K562 (cell line): ENCODE results near the gene KXD1. TPM values are rescaled to one million over a fixed set of nuclear protein-coding genes. Genes with fewer than 3 reads are reported as not detected.

Experiments used
- ATAC-seq: fragments of 200-7000 bp; cut with Tn5 transposase; 3 replicates; pipeline ENCODE4 v1.9.1; 2020; ENCODE audit warnings: moderate library complexity
- BruUV-seq: library from RNA; stranded (reverse); fragments of 400-500 nt; replicated peaks from 2 replicates; lab custom pipeline; 2021; lab: Mats Ljungman, UMichigan
- CTCF ChIA-PET: fragments of 300-600 bp; formaldehyde crosslinking; extraction: SDS; loops from one replicate; lab custom pipeline; 2021; ENCODE audit warnings: low intra/inter-chr PET ratio; lab: Yijun Ruan, JAX
- POLR2A ChIA-PET: fragments of 300-600, 350-650 bp; sonication (Branson Sonifier 250); formaldehyde crosslinking; extraction: SDS; loops from one replicate; lab custom pipeline; 2021; ENCODE audit warnings: antibody characterized with exemption, inconsistent platforms; lab: Yijun Ruan, JAX
- DNase-seq, 4 experiments: peaks; one replicate each; pipeline versions ENCODE4 v3.0.0 to v3.0.0-alpha.2; 2011 to 2018; ENCODE audit warnings: low spot score in 3 of 4, mixed read lengths in 3 of 4; ENCODE audit errors: extremely low read depth in 1 of 4
- FAIRE-seq: peaks from 2 replicates; lab custom pipeline; 2011; peaks lifted over from hg19 to GRCh38; lab: Jason Lieb, UNC
- H2AFZ ChIP-seq: 2 replicates; pipeline ENCODE4 v1.6.0; 2011; ENCODE audit warnings: low read depth, low read length, control low read depth, inconsistent platforms
- H3K27ac ChIP-seq: fragments of 200-600 bp; 3 replicates; pipeline ENCODE4 v1.8.0; 2011; ENCODE audit warnings: low read depth, mild to moderate bottlenecking, control low read depth, inconsistent platforms, low read length, moderate library complexity, mixed read lengths; ENCODE audit errors: extremely low read depth
- H3K27me3 ChIP-seq, 2 experiments: fragments of 300-600 bp in 1 of 2; 2 replicates in 1 of 2; 3 replicates in 1 of 2; pipeline versions ENCODE4 v1.6.0 to v1.8.0; 2011; ENCODE audit warnings: inconsistent platforms in 2 of 2, low read length in 2 of 2, mild to moderate bottlenecking in 1 of 2, mixed read lengths in 1 of 2, moderate library complexity in 1 of 2; ENCODE audit not compliant: control insufficient read depth in 2 of 2, insufficient read depth in 2 of 2
- H3K36me3 ChIP-seq: fragments of 300-600 bp; 3 replicates; pipeline ENCODE4 v1.8.0; 2011; ENCODE audit warnings: mild to moderate bottlenecking, low read length, inconsistent platforms; ENCODE audit not compliant: control insufficient read depth, insufficient read depth
- H3K4me1 ChIP-seq, 2 experiments: fragments of 200-600 bp in 1 of 2; replicated peaks in 1 of 2; 2 replicates in 1 of 2; 3 replicates in 1 of 2; pipeline versions ENCODE4 v1.5.1 to v1.8.0; 2011; ENCODE audit warnings: inconsistent platforms in 2 of 2, low read length in 2 of 2, mild to moderate bottlenecking in 1 of 2, mixed read lengths in 1 of 2, moderate library complexity in 1 of 2; ENCODE audit not compliant: control insufficient read depth in 2 of 2, insufficient read depth in 2 of 2
- H3K4me2 ChIP-seq: 2 replicates; pipeline ENCODE4 v1.6.1; 2011; ENCODE audit warnings: low read length, control low read depth, inconsistent platforms, mixed read lengths; ENCODE audit not compliant: insufficient read depth
- H3K4me3 ChIP-seq: fragments of 200-600 bp; sonication (generic), shearing (Covaris generic); 2 replicates; pipeline ENCODE4 v1.5.1; 2016; ENCODE audit warnings: control low read depth, inconsistent platforms
- H3K79me2 ChIP-seq: fragments of 200-600 bp; 3 replicates; pipeline ENCODE4 v1.8.0; 2011; ENCODE audit warnings: low read length, inconsistent platforms; ENCODE audit not compliant: control insufficient read depth, insufficient read depth
- H3K9ac ChIP-seq, 2 experiments: 2 replicates each; pipeline versions ENCODE4 v1.6.0 to v1.6.1; 2011; ENCODE audit warnings: low read depth in 2 of 2, low read length in 2 of 2, control low read depth in 1 of 2, inconsistent platforms in 1 of 2, mild to moderate bottlenecking in 1 of 2, mixed read lengths in 1 of 2; ENCODE audit not compliant: insufficient read depth in 1 of 2
- H3K9me1 ChIP-seq: one replicate; pipeline ENCODE4 v1.6.0; 2011; ENCODE audit warnings: inconsistent platforms, mild to moderate bottlenecking, low read length, moderate library complexity; ENCODE audit not compliant: control insufficient read depth, insufficient read depth
- H3K9me3 ChIP-seq: replicated peaks from 2 replicates; pipeline ENCODE4 v1.5.1; 2011; ENCODE audit warnings: low read depth, low read length, inconsistent platforms; ENCODE audit not compliant: control insufficient read depth, insufficient read depth
- H4K20me1 ChIP-seq: replicated peaks from 2 replicates; pipeline ENCODE4 v1.6.1; 2011; ENCODE audit warnings: low read length, inconsistent platforms, mixed read lengths; ENCODE audit not compliant: control insufficient read depth, insufficient read depth
- ARHGAP35 ChIP-seq: fragments of 450-650 bp; IDR thresholded peaks from 2 replicates; pipeline ENCODE4 v1.6.1; 2018; ENCODE audit not compliant: partially characterized antibody
- CBFA2T3 ChIP-seq: fragments of 450-650 bp; IDR thresholded peaks from 2 replicates; pipeline ENCODE4 v1.6.1; 2017
- KDM5B ChIP-seq: fragments of 200-600 bp; sonication (generic); IDR thresholded peaks from 2 replicates; pipeline ENCODE4 v1.6.1; 2012; ENCODE audit warnings: low read depth, mild to moderate bottlenecking, moderate library complexity, low read length, control low read depth, inconsistent platforms; ENCODE audit not compliant: insufficient replicate concordance
- NFATC3 ChIP-seq: fragments of 450-650 bp; IDR thresholded peaks from 2 replicates; pipeline ENCODE4 v1.6.1; 2017; ENCODE audit warnings: mild to moderate bottlenecking
- PKNOX1 ChIP-seq: fragments of 450-650 bp; IDR thresholded peaks from 2 replicates; pipeline ENCODE4 v1.6.1; 2016
- POLR2A ChIP-seq: fragments of 450-650 bp; conservative IDR thresholded peaks from 2 replicates; pipeline ENCODE4 v1.6.1; 2016
- POLR2G ChIP-seq: fragments of 200-400 bp; formaldehyde crosslinking; IDR thresholded peaks from 2 replicates; pipeline ENCODE4 v1.6.1; 2017; ENCODE audit warnings: low read depth, mild to moderate bottlenecking, antibody characterized with exemption, low read length, moderate library complexity
- SMARCE1 ChIP-seq: fragments of 450-650 bp; IDR thresholded peaks from 2 replicates; pipeline ENCODE4 v1.7.1; 2016; ENCODE audit warnings: mild to moderate bottlenecking
- STAG1 ChIP-seq: sonication (generic); formaldehyde crosslinking; IDR thresholded peaks from 2 replicates; pipeline ENCODE4 v1.5.0; 2020; ENCODE audit warnings: missing genetic modification reagents, borderline replicate concordance
- VEZF1 ChIP-seq: fragments of 200-800 bp; sonication (Bioruptor generic); IDR thresholded peaks from 2 replicates; pipeline ENCODE4 v1.6.1; 2017; ENCODE audit warnings: missing genetic modification characterization, missing compliant biosample characterization
- ZBTB7A ChIP-seq: IDR thresholded peaks from 2 replicates; pipeline ENCODE4 v1.6.1; 2011; ENCODE audit warnings: low read depth, mild to moderate bottlenecking, low read length, moderate library complexity, borderline replicate concordance; ENCODE audit not compliant: control insufficient read depth
- ZNF282 ChIP-seq: sonication (generic); formaldehyde crosslinking; IDR thresholded peaks from 2 replicates; pipeline ENCODE4 v1.8.1; 2023; ENCODE audit warnings: missing genetic modification reagents
- ZNF586 ChIP-seq: fragments of 450-650 bp; formaldehyde crosslinking; conservative IDR thresholded peaks from 2 replicates; pipeline ENCODE4 v1.4.0; 2020; ENCODE audit warnings: mild to moderate bottlenecking, moderate library complexity
- WGBS: fragments of 100-300 bp; shearing (Covaris generic); methylation state at CpG from one replicate; pipeline ENCODE4 v1.1.6; 2016; ENCODE audit warnings: low coverage, mixed read lengths; ENCODE audit not compliant: insufficient coverage; ENCODE audit errors: missing lambda C conversion rate; 5-methylcytosine and 5-hydroxymethylcytosine counted together
- in situ Hi-C: fragments of 300-500 bp; cut with MboI; formaldehyde crosslinking; loops from 4 replicates; pipeline ENCODE4 v1.15.0; 2018; ENCODE audit warnings: inconsistent platforms, mixed read lengths
- intact Hi-C: fragments of 100-400 bp; cut with micrococcal nuclease; formaldehyde crosslinking; loops from 2 replicates; pipeline ENCODE4 v1.14.2; 2022
- polyA plus RNA-seq, 8 experiments: library from polyadenylated mRNA; depleted of rRNA in 4 of 8; stranded (reverse) in 5 of 8; unstranded in 3 of 8; fragments of >200 nt; fragmentation: Nextera tagmentation in 2 of 8; fragmentation: Illumina TruSeq in 1 of 8; extraction: Ambion mirVana in 2 of 8; extraction: Trizol in 1 of 8; gene quantifications; 2 replicates each; pipeline versions ENCODE4 v1.2.1 to v1.2.3, GENCODE V29; 2011 to 2014; ENCODE audit warnings: inconsistent platforms in 1 of 8, missing spikeins in 1 of 8
- total RNA-seq, 7 experiments: library from RNA; depleted of rRNA in 6 of 7; stranded (reverse); fragments of >200 nt in 6 of 7; fragmentation: Illumina TruSeq in 2 of 7; extraction: Trizol in 2 of 7; gene quantifications; 2 replicates each; pipeline versions ENCODE4 v1.2.1 to v1.2.3, GENCODE V29; 2011 to 2021; ENCODE audit warnings: low replicate concordance in 1 of 7
- TF ChIP-seq, protein P1 (sequence below): sonication (generic); formaldehyde crosslinking; IDR thresholded peaks from 2 replicates; pipeline ENCODE4 v1.9.0; 2022; ENCODE audit warnings: mild to moderate bottlenecking, missing genetic modification reagents
- TF ChIP-seq, protein P2 (sequence below): sonication (generic); formaldehyde crosslinking; IDR thresholded peaks from 2 replicates; pipeline ENCODE4 v1.8.0; 2022; ENCODE audit warnings: missing genetic modification reagents, mild to moderate bottlenecking, moderate library complexity, borderline replicate concordance

Gene KXD1
- total and polyA plus RNA-seq, 9 of the 15 experiments (the other 6 are each of a cell fraction or from before 2014, with no cell fraction given), result 21.9 to 210 (median 118) TPM

DNA sequence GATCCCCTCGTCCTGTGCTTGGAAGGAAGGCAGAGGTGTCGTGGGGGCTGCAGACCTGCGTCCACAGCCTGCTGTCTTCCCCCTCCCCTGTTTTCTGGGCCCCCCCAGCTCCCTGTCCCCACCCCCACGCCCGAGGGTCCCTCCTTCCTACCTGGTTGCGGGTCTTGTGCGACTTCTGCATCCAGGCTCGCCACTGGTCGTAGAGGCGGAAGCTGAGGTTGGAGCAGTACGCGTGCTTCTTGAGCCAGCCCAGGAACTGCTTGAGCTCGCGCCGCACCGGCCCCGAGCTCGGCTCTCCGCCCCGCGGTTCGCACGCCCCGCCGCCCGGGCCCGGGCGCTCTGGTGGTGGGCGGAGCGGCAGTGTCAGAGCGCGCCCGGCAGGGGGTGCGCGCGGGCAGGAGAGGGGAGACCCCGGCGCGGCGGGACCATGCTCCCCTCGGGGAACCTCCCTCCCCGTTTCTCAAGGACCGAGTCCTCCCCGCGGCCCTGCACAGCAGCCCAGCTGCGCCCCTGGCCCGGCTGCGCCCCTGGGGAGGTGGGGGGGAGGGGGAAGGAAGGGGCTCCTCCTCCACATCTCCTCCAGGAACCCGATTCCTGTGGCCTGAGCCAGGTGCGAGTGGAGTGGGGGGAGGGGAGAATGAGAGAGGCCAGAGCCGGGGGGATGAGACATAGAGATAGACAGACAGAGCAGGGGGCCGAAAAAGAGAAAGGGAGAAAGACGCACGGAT is 36.6 kb downstream of the KXD1 start (continued):
- TF ChIP-seq VEZF1 (CRISPR knock-in tag) (peak; percentile 75), STAG1 (CRISPR knock-in tag) (peak; percentile 16; the same call in 1 of the 2 replicates), KDM5B (peak; percentile 25)

DNA sequence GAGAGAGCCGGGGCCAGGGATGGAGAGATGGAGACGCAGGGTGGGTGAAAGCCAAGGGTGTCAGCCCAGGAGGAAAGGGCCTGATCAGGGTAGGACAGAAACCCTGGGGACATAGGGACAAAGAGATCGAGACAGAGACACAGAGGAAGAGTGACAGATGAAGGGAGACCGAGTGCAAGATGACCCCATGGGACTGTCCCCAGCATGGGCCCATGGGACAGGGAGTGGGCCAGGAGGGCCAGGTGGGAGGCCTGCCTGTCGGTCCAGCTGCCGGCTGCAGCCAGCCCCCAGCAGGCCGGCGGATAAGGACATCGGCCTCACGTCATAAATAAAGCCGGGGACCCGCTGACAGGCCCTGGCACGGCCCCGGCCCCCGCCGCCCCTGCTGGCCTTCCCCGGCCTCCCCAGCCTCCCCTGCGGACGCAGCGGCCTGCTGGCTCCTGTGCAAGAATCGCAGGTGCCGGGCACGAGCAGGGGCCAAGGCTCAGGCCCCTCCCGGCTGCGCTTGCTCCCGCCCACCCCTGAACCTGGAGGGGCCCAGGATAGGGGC is 37.2 kb downstream of the KXD1 start:
- Histone ChIP-seq H3K9ac (peak overlapping the region; percentile 30 to 91; a peak in 3 of 4 replicates), H3K36me3 (peaks cover 5% of the 10 kb centered on the region; the same call in 2 of the 3 replicates), H3K27ac (no peak overlapping the region), H3K4me2 (peak overlapping the region; percentile 72), H2AFZ (peak overlapping the region; percentile 54), H3K79me2 (peaks cover 5% of the 10 kb centered on the region; the same call in 1 of the 3 replicates), H3K9me3 (no peaks in the 10 kb centered on the region), H4K20me1 (peaks cover 6% of the 10 kb centered on the region; the same call in 1 of the 2 replicates), H3K4me3 (peak overlapping the region; percentile 38), H3K4me1 (peaks cover 25 to 81% of the 10 kb centered on the region in 2 experiments), H3K27me3 (no peaks in the 10 kb centered on the region), H3K9me1 (no peaks in the 10 kb centered on the region)
- WGBS, result 54% methylated on average over 3 of the region's 26 CpGs
- POLR2A ChIA-PET, result interaction anchor here (0.5 to 1.0 kb wide), 4 partner anchors 10 to 1929 kb away, joined by 3 to 4 read pairs (median 4); no protein-coding TSS in a partner anchor
- in situ Hi-C loops, result no loop called here
- intact Hi-C loops, result loop anchor here (5.0 to 10.0 kb wide), 4 partner anchors 42 to 250 kb away; partner anchors contain the start of gene KLHL26
- DNase-seq (no peak), FAIRE-seq (no peak), ATAC-seq (no peak)
- BruUV-seq, result no TSS peak
- CTCF ChIA-PET, result interaction anchor here (0.6 to 1.1 kb wide), 3 partner anchors 81 to 324 kb away, joined by 3 to 4 read pairs (median 3); no protein-coding TSS in a partner anchor
- peak; percentile 23; the same call in 1 of the 2 replicates for TF ChIP-seq PKNOX1
- TF ChIP-seq POLR2G, result 0 out of 2 replicates have a peak, but pooled peaks have one; percentile 25
- TF ChIP-seq SMARCE1, result peak; percentile 3; the same call in 1 of the 2 replicates
- TF ChIP-seq ZNF586 (CRISPR knock-in tag), result no peak
- peak; percentile 23; the same call in 1 of the 2 replicates for TF ChIP-seq ZBTB7A
- TF ChIP-seq, protein P1, sequence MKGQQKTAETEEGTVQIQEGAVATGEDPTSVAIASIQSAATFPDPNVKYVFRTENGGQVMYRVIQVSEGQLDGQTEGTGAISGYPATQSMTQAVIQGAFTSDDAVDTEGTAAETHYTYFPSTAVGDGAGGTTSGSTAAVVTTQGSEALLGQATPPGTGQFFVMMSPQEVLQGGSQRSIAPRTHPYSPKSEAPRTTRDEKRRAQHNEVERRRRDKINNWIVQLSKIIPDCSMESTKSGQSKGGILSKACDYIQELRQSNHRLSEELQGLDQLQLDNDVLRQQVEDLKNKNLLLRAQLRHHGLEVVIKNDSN (CRISPR knock-in tag), result 0 out of 2 replicates have a peak, but pooled peaks have one; percentile 20
- no peak for TF ChIP-seq NFATC3
- TF ChIP-seq ARHGAP35, result peak; percentile 35
- TF ChIP-seq CBFA2T3, result 0 out of 2 replicates have a peak, but pooled peaks have one; percentile 1
- TF ChIP-seq, protein P2, sequence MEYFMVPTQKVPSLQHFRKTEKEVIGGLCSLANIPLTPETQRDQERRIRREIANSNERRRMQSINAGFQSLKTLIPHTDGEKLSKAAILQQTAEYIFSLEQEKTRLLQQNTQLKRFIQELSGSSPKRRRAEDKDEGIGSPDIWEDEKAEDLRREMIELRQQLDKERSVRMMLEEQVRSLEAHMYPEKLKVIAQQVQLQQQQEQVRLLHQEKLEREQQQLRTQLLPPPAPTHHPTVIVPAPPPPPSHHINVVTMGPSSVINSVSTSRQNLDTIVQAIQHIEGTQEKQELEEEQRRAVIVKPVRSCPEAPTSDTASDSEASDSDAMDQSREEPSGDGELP (CRISPR knock-in tag), result 0 out of 2 replicates have a peak, but pooled peaks have one; percentile 1
- 0 out of 2 replicates have a peak, but pooled peaks have one; percentile 29 for TF ChIP-seq POLR2A
- TF ChIP-seq ZNF282 (CRISPR knock-in tag), result no peak
